Fibroblast of skin of right biceps (primary cell): ENCODE results near the gene ANGPTL4.
A peak's percentile ranks its signal among the peaks of the same experiment; 100 is the strongest.
"Not testable (repeated sequence)": the region's sequence is repeated elsewhere in the genome, so short reads cannot be mapped to it uniquely, and the experiment has no call there.

Experiments used
- DNase-seq: peaks from one replicate; pipeline ENCODE4 v3.0.0-alpha.2; 2013

Gene ANGPTL4

DNA sequence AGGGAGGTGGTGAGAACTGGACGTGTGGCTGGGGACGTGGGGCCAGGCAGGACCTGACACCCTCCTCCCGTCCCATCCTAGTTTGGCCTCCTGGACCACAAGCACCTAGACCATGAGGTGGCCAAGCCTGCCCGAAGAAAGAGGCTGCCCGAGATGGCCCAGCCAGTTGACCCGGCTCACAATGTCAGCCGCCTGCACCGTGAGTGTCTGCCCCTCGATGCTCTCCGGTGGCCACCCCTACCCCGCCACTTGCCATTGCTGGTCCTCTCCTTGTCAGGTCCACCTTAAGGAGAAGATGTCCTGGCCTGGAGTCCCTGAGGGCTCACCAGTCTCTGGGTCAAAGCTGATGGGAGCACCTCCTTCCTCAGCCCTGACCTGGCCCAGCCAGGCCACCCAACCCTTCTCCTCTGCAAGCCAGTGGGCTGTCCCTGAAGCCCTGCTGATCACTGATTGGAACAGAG, 2.2 kb downstream of the ANGPTL4 start:
- DNase-seq = no peak

DNA sequence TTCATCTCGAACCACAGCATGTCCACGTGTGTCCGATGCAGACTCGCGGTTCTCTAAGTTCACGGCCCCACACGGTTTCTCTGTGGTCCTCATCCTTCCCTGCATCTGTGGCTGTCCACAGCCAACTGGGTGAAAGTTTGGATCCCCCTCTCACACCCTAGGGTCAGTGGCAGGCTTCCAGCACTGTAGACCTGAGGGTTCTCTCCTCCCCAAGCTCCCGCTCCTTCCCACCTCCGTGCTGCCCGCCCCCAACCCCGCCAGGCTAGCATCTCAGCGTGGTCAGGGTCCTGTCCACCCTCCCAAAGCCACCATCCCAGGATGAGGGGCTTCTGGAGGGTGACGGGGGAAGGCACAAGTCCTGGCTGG, 3.0 kb downstream of the ANGPTL4 start:
- DNase-seq = no peak

DNA sequence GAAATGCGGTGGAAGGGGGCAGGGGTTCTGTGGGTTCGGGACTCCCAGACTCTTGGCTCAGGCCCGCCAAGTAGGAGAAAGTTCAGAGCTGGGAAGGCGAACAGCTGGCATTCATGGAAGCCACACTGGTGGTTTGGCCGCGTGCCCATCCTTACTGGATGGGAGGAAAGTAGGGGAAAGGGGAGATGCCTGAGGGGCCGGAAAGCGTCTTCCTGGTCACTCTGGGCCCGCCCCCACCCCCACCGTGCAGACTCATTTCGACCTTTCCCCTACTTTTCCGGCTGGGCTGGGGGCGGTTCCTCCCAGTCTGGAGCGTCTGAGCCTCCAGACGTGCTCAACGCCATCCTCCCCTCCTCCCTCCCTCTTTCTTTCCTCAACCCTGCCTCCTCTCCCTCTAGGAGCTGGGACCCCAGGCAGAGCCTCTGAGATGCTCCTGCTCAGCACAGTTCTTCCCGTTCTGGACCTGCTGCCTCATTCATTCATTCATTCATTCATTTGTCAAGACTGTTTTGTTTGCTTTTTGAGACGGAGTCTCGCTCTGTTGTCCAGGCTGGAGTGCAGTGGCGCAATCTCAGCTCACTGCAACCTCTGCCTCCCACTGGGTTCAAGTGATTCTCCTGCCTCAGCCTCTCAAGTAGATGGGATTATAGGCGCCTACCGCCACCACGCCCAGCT, 3.5 kb downstream of the ANGPTL4 start:
- peak; percentile 98 for DNase-seq

DNA sequence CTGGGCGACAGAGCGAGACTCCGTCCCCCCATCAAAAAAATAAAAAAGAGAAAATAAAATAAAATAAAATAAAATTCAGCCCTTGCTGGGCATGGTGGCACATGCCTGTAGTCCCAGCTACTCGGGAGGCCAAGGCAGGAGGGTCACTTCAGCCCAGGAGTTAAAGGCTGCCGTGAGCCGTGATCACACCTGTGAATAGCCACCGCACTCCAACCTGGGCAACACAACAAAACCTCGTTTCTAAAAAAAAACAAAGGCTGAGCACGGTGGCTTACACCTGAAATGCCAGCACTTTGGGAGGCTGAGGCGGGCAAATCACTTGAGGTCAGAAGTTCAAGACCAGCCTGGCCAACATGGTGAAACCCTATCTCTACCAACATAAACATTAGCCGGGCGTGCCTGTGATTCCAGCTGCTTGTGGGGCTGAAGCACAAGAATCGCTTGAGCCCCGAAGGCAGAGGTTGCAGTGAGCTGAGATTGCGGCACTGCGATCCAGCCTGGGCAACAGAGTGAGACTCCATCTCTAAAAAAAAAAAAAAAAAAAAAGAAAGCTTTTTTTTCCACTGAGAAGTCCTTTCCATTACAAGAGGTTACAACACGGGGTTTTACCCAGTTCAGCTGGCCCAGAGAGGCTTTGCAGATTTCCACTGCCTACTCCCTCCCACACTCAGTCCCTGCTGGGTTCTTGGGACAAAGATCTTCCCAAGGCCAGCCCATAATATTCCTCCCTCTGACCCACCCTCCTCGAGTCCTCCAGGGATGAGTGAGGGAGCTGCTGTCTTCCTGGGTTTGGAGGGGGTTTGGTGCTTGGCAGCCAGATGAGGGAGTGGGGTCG, 6.4 kb downstream of the ANGPTL4 start:
- DNase-seq = no peak

DNA sequence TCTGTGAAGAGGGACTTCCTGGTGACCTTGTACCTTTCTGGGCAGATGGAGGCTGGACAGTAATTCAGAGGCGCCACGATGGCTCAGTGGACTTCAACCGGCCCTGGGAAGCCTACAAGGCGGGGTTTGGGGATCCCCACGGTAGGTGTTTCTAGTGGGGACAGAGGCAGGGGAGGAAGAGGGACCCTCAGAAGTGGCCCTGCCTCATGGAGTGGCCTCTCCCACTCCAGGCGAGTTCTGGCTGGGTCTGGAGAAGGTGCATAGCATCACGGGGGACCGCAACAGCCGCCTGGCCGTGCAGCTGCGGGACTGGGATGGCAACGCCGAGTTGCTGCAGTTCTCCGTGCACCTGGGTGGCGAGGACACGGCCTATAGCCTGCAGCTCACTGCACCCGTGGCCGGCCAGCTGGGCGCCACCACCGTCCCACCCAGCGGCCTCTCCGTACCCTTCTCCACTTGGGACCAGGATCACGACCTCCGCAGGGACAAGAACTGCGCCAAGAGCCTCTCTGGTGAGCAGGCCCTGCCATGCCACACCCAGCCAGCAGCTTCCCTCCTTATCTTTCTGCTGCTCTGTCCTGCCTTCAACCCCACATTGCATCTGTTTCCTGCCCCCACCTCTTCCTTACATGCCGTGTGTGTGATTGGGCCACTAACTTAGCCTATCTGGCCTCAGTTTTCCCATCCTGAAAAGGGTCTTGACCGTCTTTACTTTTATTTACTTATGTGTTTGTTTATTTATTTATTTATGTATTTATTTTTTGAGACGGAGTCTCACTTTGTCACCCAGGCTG, 7.3 kb downstream of the ANGPTL4 start:
- no peak for DNase-seq

DNA sequence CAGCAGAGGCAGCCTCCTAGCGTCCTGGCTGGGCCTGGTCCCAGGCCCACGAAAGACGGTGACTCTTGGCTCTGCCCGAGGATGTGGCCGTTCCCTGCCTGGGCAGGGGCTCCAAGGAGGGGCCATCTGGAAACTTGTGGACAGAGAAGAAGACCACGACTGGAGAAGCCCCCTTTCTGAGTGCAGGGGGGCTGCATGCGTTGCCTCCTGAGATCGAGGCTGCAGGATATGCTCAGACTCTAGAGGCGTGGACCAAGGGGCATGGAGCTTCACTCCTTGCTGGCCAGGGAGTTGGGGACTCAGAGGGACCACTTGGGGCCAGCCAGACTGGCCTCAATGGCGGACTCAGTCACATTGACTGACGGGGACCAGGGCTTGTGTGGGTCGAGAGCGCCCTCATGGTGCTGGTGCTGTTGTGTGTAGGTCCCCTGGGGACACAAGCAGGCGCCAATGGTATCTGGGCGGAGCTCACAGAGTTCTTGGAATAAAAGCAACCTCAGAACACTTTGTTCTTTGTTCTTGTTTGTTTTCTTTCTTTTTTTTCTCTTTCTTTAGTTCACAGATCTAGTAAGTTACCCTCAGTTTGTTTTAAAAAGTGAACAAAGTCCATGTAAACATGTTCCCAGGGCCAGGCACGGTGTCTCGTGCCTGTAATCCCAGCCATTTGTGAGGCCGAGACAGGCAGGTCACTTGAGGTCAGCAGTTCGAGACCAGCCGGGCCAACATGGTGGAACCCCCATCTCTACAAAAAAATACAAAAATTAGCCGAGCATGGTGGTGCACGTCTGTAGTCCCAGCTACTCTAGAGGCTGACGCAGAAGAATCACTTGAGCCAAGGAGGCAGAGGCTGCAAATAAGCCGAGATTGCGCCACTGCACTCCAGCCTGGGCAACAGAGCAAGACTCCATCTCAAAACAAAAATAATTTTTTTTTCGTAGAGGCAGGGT, 10.2 kb downstream of the ANGPTL4 start:
- no peak for DNase-seq

DNA sequence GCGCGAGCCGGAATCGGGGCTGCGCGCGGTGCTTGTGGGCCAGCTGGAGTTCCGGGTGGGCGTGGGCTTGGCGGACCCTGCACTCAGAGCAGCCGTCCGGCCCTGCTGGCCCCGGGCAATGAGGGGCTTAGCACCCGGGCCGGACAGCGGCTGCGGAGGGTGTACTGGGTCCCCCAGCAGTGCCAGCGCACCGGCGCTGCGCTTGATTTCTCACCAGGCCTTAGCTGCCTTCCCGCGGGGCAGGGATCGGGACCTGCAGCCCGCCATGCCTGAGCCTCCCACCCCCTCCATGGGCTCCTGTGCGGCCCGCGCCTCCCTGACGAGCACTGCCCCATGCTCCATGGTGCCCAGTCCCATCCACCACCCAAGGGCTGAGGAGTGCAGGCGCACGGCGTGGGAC, 11.8 kb downstream of the ANGPTL4 start:
- DNase-seq = not testable (repeated sequence)

DNA sequence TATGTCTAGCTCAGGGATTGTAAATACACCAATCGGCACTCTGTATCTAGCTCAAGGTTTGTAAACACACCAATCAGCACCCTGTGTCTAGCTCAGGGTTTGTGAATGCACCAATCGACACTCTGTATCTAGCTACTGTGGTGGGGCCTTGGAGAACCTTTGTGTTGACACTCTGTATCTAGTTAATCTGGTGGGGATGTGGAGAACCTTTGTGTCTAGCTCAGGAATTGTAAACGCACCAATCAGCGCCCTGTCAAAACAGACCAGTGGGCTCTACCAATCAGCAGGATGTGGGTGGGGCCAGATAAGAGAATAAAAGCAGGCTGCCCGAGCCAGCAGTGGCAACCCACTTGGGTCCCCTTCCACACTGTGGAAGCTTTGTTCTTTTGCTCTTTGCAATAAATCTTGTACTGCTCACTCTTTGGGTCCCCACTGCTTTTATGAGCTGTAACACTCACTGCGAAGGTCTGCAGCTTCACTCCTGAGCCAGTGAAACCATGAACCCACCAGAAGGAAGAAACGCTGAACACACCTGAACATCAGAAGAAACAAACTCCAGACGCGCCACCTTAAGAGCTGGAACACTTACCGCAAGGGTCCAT, 12.5 kb downstream of the ANGPTL4 start:
- not testable (repeated sequence) for DNase-seq

DNA sequence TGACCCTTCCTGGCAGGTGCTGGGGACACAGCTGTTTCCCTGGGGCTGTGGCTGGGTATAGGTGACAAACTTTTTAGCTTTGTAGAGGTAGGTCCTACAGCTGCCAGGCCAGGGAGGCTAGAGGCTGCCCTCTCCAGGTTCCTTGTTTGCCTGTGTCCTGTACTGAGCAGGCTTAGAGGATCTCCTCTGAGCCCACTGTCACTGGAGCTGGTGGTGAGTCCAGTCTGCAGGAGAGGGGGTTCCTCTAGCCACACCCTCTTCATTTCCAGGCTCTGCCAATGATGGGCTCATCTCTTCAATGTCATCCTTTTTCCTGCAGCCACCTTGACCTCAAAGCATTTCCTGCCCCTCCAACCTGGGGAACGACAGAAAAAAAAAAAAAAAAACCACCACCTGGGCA, 13.6 kb downstream of the ANGPTL4 start:
- no peak for DNase-seq

DNA sequence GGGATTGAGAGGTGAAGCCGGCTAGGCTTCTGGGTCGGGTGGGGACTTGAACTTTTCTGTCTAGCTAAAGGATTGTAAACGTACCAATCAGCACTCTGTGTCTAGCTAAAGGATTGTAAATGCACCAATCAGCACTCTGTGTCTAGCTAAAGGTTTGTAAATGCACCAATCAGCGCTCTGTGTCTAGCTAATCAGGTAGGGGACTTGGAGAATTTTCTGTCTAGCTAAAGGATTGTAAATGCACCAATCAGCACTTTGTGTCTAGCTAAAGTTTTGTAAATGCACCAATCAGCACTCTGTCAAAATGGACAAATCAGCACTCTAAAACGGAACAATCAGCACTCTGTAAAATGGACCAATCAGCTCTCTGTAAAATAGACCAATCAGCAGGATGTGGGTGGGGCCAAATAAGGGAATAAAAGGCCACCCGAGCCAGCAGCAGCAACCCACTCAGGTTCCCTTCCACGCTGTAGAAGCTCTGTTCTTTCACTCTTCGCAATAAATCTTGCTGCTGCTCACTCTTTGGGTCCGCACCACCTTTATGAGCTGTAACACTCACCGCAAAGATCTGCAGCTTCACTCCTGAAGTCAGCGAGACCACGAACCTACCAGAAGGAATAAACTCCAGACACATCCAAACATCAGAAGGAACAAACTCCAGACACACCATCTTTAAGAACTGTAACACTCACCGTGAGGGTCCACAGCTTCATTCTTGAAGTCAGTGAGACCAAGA, 15.4 kb downstream of the ANGPTL4 start:
- not testable (repeated sequence) for DNase-seq

DNA sequence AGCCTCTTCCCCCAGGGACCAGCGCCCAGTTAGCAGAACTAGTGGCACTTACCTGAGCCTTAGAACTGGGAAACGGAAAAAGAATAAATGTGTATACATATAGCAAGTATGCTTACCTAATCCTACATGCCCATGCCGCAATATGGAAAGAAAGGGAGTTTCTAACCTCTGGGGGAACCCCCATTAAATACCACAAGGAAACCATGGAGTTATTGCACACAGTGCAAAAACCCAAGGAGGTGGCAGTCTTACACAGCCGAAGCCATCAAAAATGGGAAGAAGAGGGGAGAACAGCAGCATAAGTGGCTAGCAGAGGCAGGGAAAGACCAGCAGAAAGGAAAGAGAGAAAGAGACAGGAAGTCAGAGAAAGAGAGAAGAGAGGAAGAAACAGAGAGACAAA, 20.6 kb downstream of the ANGPTL4 start:
- not testable (repeated sequence) for DNase-seq

DNA sequence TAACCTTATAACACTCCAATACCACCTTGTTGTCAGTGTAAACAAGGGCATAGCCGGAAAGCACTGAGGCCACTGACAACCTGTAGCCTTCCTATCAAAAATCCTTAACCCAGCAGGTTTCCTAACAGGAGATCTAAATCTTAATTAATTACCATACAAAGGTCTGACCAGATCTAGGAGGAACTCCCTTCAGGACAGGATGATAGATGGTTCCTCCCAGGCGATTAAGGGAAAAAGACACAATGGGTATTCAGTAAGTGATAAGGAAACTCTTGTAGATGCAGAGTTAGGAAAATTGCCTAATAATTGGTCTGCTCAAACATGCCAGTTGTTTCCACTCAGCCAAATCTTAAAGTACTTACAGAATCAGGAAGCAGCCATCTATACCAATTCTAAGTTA, 21.1 kb downstream of the ANGPTL4 start:
- not testable (repeated sequence) for DNase-seq

DNA sequence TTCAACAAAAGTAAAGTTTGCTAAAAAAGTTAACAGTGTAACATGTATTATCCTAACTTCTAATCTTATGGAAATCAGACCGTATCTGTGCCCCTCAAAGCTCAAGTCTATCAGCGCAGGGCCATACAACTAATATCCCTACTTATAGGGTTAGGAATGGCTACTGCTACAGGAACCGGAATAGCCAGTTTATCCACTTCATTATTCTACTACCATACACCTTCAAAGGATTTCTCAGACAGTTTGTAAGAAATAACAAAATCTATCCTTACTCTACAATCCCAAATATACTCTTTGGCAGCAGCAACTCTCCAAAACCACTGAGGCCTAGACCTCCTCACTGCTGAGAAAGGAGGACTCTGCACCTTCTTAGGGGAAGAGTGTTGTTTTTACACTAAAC, 21.6 kb downstream of the ANGPTL4 start:
- DNase-seq = not testable (repeated sequence)

DNA sequence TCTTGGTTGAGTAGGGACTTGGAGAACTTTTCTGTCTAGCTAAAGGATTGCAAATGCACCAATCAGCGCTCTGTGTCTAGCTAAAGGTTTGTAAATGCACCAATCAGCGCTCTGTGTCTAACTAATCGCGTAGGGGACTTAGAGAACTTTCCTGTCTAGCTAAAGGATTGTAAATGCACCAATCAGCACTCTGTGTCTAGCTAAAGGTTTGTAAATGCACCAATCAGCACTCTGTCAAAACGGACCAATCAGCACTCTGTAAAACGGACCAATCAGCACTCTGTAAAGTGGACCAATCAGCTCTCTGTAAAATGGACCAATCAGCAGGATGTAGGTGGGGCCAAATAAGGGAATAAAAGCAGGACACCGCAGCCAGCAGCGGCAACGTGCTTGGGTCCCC, 22.5 kb downstream of the ANGPTL4 start:
- DNase-seq = not testable (repeated sequence)

DNA sequence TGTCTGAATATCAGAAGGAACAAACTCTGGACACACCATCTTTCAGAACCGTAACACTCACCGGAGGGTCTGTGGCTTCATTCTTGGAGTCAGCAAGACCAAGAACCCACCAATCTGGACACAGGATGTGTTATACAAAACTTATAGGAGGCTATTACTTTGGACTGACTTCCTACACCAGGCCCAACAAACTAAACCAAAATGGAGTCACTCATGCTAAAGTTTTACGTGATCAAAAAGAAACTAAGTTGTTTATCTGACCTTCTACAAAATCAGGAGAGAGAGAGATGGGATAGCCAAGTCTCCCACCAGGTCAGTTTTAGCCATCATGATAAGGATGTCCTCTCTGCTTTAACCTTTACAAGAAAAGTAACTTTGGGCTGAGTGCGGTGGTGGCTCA, 23.0 kb downstream of the ANGPTL4 start:
- DNase-seq = no peak

DNA sequence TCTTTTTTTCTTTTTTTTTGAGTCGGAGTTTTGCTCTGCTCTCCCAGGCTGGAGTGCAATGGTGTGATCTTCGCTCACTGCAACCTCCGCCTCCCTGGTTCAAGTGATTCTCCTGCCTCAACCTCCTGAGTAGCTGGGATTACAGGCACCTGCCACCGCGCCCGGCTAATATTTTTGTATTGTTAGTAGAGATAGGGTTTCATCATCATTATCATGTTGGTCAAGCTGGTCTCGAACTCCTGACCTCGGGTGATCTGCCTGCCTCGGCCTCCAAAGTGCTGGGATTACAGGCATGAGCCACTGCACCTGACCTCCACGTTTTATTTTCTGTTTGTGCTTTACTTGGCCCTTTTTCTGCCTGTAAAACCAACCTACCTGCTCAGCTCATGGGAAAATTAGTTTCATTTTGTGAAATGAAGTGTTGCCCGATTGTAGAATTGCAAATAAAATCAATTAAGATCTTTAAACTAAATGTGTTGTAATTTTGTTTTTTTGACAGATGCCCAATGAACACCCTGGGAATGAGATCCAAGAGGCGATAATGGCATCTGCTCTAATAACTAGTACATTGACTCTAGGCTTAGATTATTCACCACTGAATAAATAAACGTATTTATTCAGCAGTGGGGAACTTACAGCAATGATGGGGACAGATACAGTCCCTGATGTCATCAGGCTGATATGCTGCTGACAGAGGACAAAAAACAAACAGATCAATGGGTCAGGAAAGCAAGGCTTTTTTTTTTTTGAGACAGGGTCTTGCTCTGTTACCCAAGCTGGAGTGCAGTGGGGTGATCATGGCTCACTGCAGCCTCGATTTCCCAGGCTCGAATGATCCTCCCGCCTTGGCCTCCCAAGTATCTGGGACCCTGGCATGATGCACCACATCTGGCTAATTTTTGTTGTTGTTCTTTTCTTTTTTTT, 24.0 kb downstream of the ANGPTL4 start:
- no peak for DNase-seq

DNA sequence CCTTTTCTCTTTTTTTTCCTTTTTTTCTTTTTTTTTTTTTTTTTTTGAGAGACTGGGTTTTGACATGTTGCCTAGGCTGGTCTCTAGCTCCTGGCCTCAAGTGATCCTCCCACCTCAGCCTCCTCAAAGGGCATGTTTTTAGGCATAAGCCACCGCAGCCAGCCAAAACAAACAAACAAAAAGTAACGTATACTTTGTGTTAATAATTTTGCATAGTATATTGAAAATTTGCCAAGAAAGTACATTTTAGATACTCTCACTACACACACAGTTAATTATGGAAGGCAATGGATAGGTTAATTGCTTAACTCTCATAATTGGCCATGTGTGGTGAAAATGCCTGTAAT, 24.6 kb downstream of the ANGPTL4 start:
- no peak for DNase-seq

DNA sequence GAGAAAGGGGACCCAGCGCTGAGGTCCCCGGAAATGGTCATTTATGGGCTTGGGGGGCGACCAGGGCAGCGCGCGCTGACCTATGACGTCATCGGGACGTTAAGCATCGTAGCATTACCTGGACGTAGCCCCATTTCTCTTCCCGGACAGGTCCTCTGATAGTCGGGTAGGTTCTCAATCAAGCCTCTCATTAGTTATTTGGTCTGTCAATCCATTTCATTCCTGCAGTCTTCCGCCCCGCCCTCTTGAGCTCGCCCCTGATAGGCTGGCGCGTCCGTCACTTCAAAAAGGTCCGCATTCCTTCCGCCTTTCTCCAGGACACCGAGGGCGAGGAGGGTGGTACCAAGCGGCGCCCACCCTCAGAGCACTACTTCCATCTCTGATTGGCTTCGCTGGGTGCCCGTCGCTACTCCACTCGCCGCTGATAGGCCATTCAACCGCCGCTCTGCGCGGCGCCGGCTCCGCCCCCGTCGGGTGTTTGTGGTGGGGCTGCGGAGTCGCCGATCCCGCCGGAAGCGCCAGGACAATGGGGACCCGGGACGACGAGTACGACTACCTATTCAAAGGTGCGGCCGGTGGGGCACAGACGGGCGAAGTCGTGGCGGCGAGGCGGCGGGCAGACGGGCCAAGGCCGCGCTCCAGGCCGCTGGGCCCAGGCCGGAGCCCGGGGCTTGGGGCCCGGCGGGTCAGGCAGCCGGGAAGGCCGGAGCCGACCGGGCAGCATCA, 26.1 kb downstream of the ANGPTL4 start, which contains the start of gene RAB11B:
TSS of gene RAB11B (plus strand) at position 470 of the 726 bp plus-strand sequence. CDS start at position 527, 57 bp downstream.
- DNase-seq = peak; percentile 100

DNA sequence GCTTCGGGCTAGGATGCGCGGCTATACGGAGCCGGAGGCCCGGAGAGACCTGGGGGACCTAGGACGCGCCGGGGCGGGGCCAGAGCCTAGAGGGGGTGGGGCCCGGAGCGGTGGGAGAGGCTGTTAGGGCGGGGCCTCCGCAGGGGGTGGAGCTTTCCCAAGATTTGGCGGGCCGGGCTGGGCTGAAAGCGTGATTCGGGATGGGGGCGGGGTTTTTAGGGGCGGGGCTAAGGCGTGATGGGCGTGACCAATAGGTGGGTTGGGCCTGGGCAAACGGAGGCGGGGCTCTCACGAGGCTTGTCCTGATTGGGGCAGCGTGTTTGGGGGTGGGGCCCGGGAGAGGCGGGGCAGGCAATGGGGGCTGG, 26.6 kb downstream of the ANGPTL4 start:
- peak; percentile 89 for DNase-seq
